Subcutaneous adipose tissue (tissue), 4 donors: ENCODE results near the gene CAPNS1. TPM values are rescaled to one million over a fixed set of nuclear protein-coding genes. Genes with fewer than 3 reads are reported as not detected.

Experiments
- total RNA-seq, 4 donors: library from RNA; depleted of rRNA; stranded (reverse); fragments of >200 nt; gene quantifications; one replicate each; pipeline ENCODE4 v1.1.0, GENCODE V29; 2016
- TF ChIP-seq, protein P1 (sequence below): fragments of 450-650 bp; IDR thresholded peaks from one replicate; pipeline ENCODE4 v1.5.1; 2016; ENCODE audit warnings: low read depth, mild to moderate bottlenecking, control low read depth, antibody characterized with exemption, moderate library complexity

The CAPNS1 gene
- total RNA-seq, 4 donors from 2014 or later, result 211 to 331 (median 247) TPM

DNA sequence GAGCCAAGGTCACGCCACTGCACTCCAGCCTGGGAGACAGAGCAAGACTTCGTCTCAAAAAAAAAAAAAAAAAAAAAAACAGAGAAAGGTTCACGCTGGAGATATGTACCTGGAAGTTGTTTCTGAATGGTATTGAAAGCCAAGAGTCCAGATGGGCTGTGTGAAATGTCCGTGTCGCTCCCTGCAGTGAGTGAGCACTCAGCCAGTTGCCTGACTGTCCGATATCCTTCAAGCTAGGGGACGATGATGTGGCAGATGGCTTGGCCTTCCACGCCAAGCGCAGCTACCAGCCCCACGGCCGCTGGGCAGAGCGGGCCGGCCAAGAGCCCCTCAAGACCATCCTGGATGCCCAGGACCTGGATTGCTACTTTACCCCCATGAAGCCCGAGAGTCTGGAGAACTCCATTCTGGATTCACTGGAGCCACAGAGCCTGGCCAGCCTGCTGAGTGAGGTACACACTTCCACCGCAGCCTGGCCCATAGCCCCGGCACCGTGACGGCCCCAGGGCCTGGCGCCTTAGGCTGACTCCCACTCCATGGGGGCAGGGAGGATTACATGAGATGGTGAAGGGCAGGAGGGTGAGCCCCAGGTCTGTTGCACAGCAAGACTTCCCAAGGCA lies 40.6 kb upstream of the CAPNS1 start:
- TF ChIP-seq, protein P1, sequence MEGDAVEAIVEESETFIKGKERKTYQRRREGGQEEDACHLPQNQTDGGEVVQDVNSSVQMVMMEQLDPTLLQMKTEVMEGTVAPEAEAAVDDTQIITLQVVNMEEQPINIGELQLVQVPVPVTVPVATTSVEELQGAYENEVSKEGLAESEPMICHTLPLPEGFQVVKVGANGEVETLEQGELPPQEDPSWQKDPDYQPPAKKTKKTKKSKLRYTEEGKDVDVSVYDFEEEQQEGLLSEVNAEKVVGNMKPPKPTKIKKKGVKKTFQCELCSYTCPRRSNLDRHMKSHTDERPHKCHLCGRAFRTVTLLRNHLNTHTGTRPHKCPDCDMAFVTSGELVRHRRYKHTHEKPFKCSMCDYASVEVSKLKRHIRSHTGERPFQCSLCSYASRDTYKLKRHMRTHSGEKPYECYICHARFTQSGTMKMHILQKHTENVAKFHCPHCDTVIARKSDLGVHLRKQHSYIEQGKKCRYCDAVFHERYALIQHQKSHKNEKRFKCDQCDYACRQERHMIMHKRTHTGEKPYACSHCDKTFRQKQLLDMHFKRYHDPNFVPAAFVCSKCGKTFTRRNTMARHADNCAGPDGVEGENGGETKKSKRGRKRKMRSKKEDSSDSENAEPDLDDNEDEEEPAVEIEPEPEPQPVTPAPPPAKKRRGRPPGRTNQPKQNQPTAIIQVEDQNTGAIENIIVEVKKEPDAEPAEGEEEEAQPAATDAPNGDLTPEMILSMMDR, result no peak

DNA sequence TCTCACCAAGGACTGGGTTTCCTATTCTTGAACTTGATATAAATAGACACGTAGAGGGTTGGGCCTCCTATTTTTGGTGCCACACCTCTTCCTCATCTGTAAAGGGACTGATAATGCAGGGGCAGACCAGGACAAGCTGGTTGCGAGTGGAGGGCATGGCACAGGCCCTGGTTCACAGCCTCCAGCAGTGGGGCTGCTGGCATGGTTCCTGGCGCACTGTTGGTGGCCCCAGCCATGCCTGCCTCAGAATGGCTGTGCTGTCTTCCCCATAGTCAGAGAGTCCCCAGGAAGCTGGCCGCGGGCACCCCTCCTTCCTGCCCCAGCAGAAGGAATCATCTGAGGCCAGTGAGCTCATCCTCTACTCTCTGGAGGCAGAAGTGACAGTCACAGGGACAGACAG lies 39.4 kb upstream of the CAPNS1 start:
- TF ChIP-seq, protein P1, result no peak

DNA sequence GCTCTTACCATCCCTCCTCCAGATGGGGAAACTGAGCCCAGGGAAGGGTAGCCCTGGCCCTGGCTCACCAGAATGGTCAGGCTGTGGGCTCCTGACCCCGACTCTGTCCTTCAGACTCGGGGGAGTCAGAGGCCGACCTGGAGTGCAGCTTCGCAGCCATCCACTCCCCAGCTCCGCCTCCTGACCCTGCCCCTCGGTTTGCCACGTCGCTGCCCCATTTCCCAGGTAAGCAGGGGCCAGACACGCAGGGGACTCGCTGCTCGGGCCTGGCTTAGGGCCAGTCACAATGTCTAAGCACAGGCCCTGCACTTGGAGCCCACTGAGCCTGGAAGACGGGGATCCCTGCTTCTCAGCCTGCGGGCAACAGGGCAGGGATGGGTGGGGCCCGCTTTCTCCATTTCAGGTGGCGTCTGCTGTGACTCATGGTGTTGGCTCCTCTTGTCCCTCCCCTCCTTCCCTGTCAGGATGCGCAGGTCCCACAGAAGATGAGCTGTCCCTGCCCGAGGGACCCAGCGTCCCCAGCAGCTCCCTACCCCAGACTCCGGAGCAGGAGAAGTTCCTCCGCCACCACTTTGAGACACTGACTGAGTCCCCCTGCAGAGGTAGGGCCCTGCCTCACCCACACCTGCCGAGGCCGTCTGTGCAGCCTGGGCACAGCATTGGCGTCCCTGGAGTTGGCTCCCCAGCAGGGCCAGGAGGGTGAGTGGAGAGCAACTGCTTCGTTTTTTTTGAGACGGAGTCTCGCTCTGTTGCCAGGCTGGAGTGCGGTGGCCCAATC lies 38.1 kb upstream of the CAPNS1 start:
- TF ChIP-seq, protein P1, result no peak

DNA sequence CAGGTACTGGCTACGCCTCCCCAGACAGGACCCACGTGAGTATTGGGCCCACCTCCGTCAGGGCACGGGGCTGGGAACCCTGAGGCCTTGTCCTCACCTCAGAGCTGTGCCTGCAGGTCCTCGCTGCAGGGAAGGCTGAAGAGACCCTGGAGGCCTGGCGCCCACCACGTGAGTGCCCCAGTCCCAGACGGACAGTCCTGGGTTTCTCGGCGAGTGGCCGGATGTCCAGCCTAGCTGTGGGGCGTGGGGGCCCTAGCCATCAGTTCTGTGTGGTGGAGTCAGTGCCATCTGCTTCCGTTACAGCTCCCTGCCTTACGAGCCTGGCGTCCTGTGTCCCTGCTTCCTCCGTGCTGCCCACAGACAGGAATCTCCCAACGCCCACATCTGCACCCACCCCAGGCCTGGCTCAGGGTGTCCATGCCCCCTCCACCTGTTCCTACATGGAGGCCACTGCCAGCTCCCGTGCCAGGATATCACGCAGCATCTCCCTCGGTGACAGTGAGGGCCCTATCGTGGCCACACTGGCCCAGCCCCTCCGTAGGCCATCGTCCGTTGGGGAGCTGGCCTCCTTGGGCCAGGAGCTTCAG lies 36.7 kb upstream of the CAPNS1 start:
- TF ChIP-seq, protein P1, result no peak

DNA sequence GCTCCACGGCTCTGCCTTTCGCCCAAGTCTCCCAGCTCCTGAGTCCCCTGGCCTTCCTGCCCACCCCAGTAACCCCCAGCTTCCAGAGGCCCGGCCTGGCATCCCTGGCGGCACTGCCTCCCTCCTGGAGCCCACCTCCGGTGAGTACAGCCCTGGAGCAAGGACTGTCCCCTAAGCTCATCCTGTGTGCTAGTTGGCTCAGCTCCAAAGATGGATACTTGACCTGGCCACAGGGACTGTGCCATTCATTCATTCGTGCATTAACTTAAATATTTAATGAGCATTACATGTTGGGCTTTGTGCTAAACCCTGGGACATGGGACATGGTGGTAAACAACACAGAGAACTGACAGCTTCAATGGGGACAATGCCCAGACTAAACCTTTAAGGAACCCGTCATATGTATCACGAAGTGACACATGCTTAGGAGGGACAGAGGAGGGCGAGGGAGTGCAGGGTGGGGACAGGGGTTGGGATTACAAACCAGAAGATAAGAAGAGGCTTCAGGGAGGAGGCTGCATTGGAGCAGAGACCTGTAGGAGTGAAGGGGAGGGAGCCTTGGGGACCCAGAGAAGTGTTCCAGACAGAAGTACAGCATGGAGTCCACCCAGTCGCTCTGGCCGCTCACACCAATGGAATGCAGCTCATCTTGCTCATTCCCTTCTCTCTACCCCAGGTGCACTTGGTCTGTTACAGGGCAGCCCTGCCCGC lies 35.9 kb upstream of the CAPNS1 start:
- TF ChIP-seq, protein P1, result no peak

DNA sequence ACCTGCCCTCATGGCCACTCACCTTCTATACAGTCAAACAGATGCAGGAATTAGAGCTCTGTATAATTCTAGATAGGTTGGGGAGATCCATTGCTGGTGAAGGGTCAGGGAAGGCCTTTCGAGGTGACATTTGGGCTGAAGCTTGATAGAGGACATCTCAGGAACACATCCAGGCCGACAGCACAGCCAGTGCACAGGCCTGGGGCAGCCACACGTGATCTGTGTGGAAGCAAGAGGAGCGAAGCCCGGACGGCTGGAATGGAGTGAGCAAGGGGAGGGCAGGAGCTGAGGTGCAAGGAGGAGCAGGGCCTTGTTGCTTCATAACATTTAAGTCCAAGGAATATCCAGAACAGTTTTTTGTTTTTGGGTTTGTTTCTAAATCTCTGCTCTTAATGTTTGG lies 33.4 kb upstream of the CAPNS1 start:
- TF ChIP-seq, protein P1, result no peak

DNA sequence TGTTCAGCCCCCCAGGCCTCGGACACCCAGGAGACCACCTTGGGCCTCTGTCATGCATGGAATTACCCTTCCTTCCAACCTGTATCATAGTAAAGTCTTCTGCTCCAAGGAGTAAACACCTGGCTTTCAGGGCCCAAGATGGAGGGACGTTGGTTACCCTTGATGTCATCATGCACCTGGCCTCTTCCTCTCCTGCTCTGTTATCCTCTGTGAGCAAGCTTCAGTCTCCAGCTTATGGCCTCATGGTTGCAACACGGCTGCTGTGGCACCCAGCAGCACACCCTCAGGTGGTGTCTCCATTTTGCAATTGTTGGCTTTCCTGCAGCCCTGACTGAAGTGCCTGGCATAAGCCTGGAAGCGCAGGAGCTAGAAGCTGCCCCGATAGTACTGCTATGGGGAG lies 32.9 kb upstream of the CAPNS1 start:
- TF ChIP-seq, protein P1, result no peak
